GM12874 (cell line): ENCODE results near the gene IL22RA1.

ENCODE experiments used
- TF ChIP-seq, protein P1 (sequence below): IDR thresholded peaks from 2 replicates; pipeline ENCODE4 v1.5.1; 2011; ENCODE audit warnings: low read depth, mild to moderate bottlenecking, control low read depth, low read length, moderate library complexity; ENCODE audit not compliant: insufficient read depth

The IL22RA1 gene

DNA sequence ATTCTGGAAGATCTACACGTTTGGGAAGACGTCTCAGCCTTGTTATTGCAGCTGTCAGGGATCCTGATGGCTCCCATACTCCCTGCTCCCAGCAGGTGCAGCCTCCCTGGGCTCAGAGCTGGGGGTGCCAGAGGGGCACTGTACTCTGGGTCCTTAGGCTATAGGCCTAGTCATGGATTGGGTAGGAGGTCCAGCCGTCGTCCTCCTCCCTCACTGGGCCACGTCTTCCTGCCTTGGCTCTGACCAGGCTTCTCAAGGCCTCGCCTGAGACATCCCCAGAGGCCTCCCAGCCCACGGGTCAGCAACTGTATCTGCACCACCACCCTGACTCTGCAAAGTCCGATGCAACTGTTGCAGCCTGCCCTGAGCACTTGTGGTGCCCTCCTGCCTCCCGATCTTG, 49.2 kb downstream of the IL22RA1 start:
- TF ChIP-seq, protein P1, sequence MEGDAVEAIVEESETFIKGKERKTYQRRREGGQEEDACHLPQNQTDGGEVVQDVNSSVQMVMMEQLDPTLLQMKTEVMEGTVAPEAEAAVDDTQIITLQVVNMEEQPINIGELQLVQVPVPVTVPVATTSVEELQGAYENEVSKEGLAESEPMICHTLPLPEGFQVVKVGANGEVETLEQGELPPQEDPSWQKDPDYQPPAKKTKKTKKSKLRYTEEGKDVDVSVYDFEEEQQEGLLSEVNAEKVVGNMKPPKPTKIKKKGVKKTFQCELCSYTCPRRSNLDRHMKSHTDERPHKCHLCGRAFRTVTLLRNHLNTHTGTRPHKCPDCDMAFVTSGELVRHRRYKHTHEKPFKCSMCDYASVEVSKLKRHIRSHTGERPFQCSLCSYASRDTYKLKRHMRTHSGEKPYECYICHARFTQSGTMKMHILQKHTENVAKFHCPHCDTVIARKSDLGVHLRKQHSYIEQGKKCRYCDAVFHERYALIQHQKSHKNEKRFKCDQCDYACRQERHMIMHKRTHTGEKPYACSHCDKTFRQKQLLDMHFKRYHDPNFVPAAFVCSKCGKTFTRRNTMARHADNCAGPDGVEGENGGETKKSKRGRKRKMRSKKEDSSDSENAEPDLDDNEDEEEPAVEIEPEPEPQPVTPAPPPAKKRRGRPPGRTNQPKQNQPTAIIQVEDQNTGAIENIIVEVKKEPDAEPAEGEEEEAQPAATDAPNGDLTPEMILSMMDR = no peak

- TF ChIP-seq, protein P1 = no peak
These were observed 50.0 kb downstream of the IL22RA1 start for GRCh38 chr1:24092979-24093378.

GRCh38 chr1:24091971-24092482, 50.9 kb downstream of the IL22RA1 start:
- TF ChIP-seq, protein P1 = no peak

DNA sequence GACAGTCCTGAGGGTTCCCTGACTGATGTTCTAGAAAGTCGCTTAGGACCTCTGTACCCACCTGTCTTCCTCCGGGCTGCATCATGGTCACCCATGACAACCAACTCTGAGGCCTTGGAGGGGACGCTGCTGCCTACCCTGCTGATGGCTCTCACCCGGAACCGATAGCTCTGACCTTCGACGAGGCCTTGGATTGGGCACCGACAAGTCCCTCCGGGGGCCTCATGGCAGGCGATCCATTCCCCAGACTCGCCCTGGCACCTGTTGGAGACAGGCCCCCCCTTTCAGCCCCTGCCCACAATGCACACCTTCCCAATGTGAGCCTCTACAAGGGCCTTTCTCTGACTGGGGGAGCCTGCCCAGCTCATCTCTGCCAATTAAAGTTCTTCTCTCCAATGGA, 52.2 kb downstream of the IL22RA1 start:
- TF ChIP-seq, protein P1 = no peak

DNA sequence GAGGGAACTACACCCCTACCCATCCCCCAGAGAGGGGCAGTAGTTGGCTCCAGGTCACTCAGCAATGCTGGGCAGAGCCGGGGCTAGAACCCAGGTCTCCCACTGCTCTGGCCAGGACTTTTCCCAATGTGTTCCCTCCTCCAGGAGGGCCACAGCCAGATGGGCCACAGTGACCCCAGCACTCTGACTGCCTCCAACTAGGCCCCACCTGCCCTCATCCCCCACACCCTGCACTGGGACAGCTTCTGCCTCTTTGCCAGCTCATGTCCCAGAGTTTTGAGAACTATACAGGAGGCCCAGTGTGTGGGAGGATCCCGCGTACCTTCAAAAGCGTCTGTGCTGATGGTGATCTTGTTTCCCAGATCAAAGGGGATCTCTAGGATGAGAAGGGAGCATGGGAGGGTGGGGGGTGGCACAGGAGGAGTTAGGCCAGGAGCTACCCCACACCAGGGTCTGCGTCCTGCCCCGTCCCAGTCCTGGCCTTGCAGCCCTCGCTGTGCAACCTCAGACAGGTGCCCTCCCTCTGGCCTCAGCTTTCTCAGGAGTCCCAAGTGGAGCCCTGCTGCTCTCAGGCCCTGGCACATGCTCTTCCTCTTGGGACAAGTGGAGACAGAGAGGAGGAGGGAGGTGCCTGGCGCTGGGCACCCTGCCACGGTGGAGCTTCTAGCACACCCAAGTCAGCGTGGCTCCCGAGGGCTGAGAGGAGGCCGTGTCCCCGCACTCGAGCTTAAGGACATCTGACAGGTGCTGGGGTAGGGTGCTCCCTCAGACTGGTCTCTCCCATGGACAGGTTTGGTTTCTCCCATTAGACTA, 53.0 kb downstream of the IL22RA1 start:
- TF ChIP-seq, protein P1 = no peak

DNA sequence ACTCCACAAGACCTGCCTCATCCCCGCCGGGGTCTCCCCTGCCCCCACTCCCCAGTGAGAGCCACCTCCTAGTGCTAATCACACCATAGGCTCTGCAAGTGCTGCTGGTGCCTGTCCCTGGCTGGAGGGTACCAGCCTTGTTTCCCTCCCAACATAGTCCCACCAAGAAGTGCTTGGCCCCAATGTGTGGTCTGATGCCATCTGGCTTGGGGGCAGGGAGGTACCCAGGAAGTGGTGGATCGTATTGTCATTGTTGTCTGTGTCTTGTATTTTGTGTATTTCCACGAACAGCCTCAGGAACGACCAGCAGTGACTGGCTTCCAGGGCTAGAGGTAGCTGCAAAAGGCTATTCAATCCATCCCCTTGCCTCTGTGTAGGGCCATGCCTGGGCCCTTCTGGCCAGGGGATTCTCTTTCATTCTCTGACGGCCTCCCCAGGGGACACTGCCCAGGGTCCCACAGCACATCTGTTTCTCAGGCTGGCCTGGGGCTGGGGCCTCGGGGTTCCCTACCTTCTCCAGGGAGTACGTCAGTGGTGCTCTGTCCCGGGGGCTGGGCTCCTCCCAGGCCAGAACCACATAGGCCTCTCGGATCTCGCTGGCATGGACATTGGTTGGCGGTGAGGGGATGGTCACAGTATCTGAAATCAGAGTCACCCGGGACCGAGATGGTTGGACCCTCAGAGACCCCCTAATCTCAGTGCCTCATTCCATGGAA, 53.8 kb downstream of the IL22RA1 start:
- TF ChIP-seq, protein P1 = no peak

GRCh38 chr1:24086466-24086865, 56.5 kb downstream of the IL22RA1 start:
- TF ChIP-seq, protein P1 = no peak
